Left ventricle myocardium inferior (tissue), 1 donor: ENCODE data around the gene MED12L. TPM values are rescaled to one million over a fixed set of nuclear protein-coding genes. Genes with fewer than 3 reads are reported as not detected.
A peak's percentile ranks its signal among the peaks of the same experiment; 100 is the strongest.

Experiments
- DNase-seq: peaks from one replicate; pipeline ENCODE4 v3.0.0-alpha.2; 2020
- H3K27ac ChIP-seq: fragments of 200-600 bp; replicated peaks from 2 replicates; pipeline ENCODE4 v1.8.0; 2021
- H3K27me3 ChIP-seq: fragments of 200-600 bp; 2 replicates; pipeline ENCODE4 v1.8.0; 2021; ENCODE audit warnings: low read depth
- H3K36me3 ChIP-seq: fragments of 200-600 bp; 2 replicates; pipeline ENCODE4 v1.8.0; 2021
- H3K4me1 ChIP-seq: fragments of 200-600 bp; 2 replicates; pipeline ENCODE4 v1.8.0; 2021
- H3K4me3 ChIP-seq: fragments of 200-600 bp; 2 replicates; pipeline ENCODE4 v1.8.0; 2021; ENCODE audit warnings: mild to moderate bottlenecking, moderate library complexity
- H3K9me3 ChIP-seq: fragments of 200-600 bp; replicated peaks from 2 replicates; pipeline ENCODE4 v1.8.0; 2021
- intact Hi-C: fragments of 100-400 bp; cut with micrococcal nuclease; formaldehyde crosslinking; loops from one replicate; pipeline ENCODE4 v1.11.0; 2022
- total RNA-seq: library from RNA; stranded (reverse); fragmentation: NEBNext Ultra II Directional; extraction: Animal tissue kit (Norgen Biotek cat#: 25700); gene quantifications from one replicate; pipeline ENCODE4 v1.2.1, GENCODE V29; 2021
- TF ChIP-seq, protein P1 (sequence below): fragments of 200-600 bp; IDR thresholded peaks from 2 replicates; pipeline ENCODE4 v1.8.0; 2021; ENCODE audit warnings: antibody characterized with exemption, mild to moderate bottlenecking, borderline replicate concordance
- donor health status: DM: no; HTN: yes; CAD: no; lungs with severe emphysema.

MED12L gene
- total RNA-seq, 1 donor from 2014 or later: 0.82 TPM

DNA sequence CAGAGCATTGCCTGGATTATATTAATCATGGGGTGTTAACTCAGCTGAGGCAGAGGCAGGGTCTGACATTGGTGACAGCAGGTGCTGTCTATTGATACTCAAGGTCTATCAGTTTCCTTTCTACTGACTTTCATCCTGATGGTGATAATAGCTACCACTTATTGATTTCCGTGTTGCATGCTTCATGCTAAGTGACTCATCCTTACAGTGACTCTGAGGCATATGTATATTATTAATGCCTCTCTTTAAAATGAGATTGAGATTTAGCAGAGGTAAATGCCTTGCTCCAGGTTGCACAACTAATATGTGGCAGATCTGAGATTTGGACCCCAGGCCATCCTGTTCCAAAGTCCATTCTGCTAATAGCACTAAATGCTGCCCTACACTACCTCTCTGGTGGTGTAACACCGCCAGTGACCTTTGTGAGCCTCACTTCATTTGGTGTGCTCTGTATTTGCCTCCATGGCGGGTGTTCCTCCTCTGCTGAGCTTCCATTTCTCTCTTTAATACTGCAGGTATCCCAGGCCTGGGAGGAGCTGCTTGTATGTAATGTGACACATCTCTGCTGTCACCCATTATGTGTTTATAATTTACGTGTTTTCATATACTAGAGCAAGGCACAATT, 67.1 kb downstream of the MED12L start:
- Histone ChIP-seq H3K36me3 (no peaks in the 10 kb centered on the region), H3K4me1 (peaks cover 6% of the 10 kb centered on the region), H3K9me3 (no peaks in the 10 kb centered on the region), H3K27ac (no peak overlapping the region), H3K27me3 (no peaks in the 10 kb centered on the region), H3K4me3 (no peak overlapping the region)
- TF ChIP-seq, protein P1, sequence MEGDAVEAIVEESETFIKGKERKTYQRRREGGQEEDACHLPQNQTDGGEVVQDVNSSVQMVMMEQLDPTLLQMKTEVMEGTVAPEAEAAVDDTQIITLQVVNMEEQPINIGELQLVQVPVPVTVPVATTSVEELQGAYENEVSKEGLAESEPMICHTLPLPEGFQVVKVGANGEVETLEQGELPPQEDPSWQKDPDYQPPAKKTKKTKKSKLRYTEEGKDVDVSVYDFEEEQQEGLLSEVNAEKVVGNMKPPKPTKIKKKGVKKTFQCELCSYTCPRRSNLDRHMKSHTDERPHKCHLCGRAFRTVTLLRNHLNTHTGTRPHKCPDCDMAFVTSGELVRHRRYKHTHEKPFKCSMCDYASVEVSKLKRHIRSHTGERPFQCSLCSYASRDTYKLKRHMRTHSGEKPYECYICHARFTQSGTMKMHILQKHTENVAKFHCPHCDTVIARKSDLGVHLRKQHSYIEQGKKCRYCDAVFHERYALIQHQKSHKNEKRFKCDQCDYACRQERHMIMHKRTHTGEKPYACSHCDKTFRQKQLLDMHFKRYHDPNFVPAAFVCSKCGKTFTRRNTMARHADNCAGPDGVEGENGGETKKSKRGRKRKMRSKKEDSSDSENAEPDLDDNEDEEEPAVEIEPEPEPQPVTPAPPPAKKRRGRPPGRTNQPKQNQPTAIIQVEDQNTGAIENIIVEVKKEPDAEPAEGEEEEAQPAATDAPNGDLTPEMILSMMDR: no peak
- no peak for DNase-seq
- intact Hi-C loops: no loop called here

DNA sequence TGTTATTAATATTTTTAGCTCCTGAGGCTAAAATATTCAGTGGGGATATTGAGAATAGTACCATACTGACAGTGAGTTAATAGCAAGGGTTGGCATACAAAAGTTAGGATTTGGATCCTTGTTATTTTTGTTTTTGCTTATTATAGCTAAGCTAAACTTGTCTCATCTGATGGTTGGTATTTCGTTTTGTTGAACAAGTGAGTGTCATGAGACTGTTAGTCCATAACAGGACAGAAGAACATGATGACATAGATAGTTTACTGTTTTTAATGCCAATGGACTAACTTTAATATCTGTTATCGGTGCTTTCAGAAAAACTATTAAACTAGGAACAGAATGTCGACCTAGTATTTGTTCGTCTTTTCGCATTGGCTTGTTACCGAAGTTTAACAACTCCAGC, 69.1 kb downstream of the MED12L start:
- intact Hi-C loops: no loop called here

DNA sequence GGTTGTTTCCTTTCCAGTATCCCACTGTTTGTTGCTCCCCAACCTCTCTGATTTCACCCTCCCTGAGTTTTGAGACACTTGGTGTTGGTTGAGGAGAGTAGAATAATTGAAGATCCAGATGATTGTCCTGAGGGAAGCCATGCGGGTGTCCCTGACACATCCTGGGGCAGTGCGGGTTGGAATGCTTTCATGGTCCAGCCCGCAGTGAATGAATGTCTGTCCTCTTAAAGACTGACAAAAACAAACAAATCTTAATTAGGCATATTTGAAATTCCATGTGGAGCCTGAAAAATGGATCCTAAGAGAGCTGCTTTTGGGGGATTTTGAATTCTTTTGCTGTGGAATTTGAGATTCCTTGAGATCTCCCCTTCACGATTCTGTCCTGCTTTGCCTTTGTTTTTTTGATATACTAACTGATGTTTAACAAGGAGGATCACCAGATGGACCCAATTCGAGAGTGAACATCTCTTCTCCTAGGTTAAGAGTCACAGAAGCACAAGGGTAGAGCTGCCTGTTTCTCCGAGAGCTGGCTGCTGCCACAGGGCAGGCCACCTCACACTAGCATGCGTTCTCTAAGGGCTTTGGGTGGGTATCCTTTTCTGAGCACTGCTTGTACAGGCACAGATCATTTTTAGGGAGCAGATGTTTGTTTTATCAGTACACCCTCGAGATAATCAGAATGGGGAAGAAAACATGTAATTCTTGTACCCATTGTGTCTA, 70.1 kb downstream of the MED12L start:
- no peaks in the 10 kb centered on the region for H3K9me3 ChIP-seq
- no peaks in the 10 kb centered on the region for H3K36me3 ChIP-seq
- intact Hi-C loops: no loop called here
- no peaks in the 10 kb centered on the region for H3K27me3 ChIP-seq
- H3K4me1 ChIP-seq: peaks cover 6% of the 10 kb centered on the region
- no peak overlapping the region for H3K27ac ChIP-seq
- H3K4me3 ChIP-seq: no peak overlapping the region
- no peak for DNase-seq
- TF ChIP-seq, protein P1: no peak

More for the DNA sequence above, 69.1 kb downstream of the MED12L start:
- H3K4me1 ChIP-seq: peaks cover 6% of the 10 kb centered on the region
- no peak overlapping the region for H3K4me3 ChIP-seq
- no peak for DNase-seq
- no peaks in the 10 kb centered on the region for H3K36me3 ChIP-seq
- H3K27me3 ChIP-seq: no peaks in the 10 kb centered on the region
- H3K27ac ChIP-seq: no peak overlapping the region
- no peaks in the 10 kb centered on the region for H3K9me3 ChIP-seq
- TF ChIP-seq, protein P1: no peak

GRCh38 chr3:151156618-151157216, 71.3 kb downstream of the MED12L start:
- Histone ChIP-seq H3K4me3 (no peak overlapping the region), H3K4me1 (peaks cover 6% of the 10 kb centered on the region), H3K27me3 (no peaks in the 10 kb centered on the region), H3K27ac (no peak overlapping the region), H3K9me3 (no peaks in the 10 kb centered on the region), H3K36me3 (no peaks in the 10 kb centered on the region)
- no peak for DNase-seq
- intact Hi-C loops: no loop called here
- TF ChIP-seq, protein P1: peak; percentile 56

GRCh38 chr3:151159806-151160205, 74.3 kb downstream of the MED12L start:
- Histone ChIP-seq H3K27ac (no peak overlapping the region), H3K4me1 (peaks cover 6% of the 10 kb centered on the region), H3K27me3 (no peaks in the 10 kb centered on the region), H3K36me3 (no peaks in the 10 kb centered on the region), H3K4me3 (no peak overlapping the region), H3K9me3 (no peaks in the 10 kb centered on the region)
- intact Hi-C loops: no loop called here
- TF ChIP-seq, protein P1: no peak
- DNase-seq: no peak
